Fibroblast of upper back skin (primary cell): Measurements from ENCODE around the gene DLGAP4.

Experiments used
- DNase-seq: peaks from one replicate; pipeline ENCODE4 v3.0.0-alpha.2; 2013

The DLGAP4 gene

DNA sequence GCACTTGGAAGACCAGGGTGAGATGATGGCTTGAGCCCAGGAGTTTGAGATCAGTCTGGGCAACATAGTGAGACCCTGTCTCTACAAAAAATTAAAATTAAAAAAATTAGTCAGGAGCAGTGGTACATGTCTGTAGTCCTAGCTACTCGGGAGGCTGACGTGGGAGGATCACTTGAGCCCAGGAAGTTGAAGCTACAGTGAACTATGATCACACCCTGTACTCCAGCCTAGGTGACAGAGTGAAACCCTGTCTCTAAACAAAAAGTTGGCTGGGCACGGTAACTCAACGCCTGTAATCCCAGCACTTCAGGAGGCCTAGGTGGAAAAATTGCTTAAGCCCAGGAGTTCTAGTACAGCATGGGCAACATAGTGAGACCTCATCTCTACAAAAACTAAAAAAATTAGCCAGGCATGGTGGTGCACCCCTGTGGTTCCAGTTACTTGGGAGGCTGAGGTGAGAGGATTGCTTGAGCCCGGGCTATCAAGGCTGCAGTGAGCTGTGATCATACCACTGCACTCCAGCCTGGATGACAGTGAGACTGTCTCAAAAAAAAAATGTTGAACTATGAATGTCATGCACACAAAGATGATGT lies 174.4 kb downstream of the DLGAP4 start:
- DNase-seq, result no peak

- DNase-seq, result no peak
These were observed 175.4 kb downstream of the DLGAP4 start for GRCh38 chr20:36481380-36482043.

DNA sequence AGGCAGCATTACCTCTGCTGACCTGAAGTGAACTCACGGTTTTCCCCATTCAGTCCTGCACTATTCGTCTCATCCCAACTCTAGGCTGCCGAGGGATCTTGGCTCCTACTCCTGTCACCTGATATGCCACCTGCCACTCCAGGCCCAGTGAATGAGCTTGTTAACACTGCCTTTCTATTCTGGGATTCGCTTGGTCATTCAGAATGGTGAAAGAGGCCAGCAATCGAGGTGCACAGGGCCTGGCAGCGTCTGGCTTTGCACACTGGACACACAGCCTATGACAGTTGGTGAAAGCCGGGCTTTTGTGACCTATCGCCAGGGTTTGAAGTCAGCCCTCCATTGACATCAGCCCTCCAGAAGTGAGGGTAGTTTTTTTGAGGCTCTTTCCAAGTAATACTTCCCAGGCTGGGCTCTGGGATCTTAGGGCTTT lies 175.9 kb downstream of the DLGAP4 start:
- DNase-seq, result no peak

- no peak for DNase-seq
These were observed 177.2 kb downstream of the DLGAP4 start for GRCh38 chr20:36483209-36483918.

- DNase-seq, result no peak
These were observed 178.0 kb downstream of the DLGAP4 start for GRCh38 chr20:36483919-36484808.

DNA sequence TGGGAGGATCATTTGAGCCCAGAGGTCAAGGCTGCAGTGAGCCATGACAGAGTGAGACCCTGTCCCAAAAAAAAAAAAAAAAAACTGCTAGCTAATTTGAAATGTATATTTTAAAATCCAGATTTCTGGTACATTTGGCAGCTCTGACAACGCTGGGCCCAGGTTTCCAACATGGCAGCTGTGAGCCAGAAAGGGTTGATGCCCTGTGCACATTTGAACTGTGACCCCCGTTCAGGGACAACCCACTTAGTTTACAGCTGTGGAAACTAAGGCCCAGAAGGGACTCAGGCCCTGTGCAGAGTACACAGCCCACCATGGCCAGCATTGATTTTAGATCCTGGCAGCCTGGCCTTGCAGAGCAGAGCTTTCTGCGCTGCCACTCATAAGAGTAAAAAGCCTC lies 179.1 kb downstream of the DLGAP4 start:
- no peak for DNase-seq

- DNase-seq, result no peak
These were observed 180.9 kb downstream of the DLGAP4 start for GRCh38 chr20:36487069-36487468.

- DNase-seq, result no peak
These were observed 184.1 kb downstream of the DLGAP4 start for GRCh38 chr20:36490191-36490590.

DNA sequence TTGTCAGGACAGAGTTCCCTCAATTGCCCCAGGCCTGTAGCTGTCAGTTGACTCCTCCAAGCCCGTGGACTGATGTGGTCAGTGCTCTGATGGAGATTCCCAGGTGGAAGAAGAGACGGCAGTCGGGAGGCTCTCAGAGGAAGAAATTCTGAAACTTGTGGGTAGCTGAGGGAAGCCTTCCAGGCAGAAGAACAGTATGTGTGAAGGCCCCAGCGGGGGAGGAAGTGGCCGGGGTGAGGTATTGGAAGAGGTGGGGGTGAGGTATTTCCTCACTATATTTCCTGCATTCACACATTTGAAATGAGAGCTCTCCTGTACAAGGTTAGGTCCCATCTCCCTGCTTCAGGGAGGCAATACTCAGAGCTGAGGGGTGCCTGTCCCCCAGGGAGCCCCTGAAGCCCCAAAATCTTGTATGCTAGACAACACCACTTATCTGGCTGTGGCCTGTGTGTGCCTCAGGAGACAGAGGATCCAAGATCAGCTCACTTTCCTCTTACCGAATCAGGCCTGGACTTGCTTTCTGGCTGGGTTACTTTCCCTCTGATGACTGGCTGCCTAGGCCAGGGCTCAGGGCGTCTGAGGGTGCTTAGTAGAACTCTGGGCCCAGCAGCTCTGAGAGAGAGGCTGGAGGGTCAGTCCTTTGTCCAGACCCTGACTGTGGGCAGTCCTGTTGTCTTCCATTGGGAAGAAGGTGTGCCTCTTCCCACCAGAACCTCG lies 185.9 kb downstream of the DLGAP4 start:
- DNase-seq, result peak; percentile 41

DNA sequence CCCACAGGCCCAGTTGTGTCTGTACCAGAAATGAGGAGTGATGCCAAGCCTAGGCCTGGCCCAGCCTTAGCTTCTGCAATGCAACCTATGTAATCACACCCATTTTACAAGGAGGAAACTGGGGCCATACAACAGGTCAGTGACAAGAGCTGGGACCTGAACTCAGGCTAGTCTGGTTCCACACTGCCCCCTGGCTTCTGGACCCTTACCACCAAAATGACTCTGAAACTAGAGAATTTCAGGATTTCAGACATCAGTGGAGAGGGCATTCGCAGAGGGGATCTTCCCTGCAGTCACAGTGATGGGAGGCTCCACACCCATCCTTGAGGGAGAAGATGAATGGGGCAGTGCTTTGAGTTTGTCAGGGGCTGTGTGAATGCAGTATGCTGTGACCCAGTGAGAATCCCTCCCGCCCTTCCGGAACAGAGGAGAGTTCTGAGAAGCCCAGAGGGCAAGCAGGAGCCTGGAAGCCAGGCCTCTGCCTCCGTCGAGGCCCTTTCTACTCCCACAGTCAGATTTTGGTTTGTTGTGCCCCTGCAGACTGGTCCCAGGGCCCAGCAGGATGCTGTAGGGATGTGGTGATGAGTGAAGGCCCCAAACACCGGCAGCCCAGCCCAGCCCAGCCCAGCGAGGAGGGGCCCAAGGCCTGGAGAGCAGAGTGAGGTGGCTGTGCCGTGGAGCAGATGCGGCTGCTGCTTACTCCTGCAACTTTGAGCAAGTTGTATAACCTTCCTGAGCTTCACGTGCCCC lies 187.1 kb downstream of the DLGAP4 start:
- DNase-seq, result no peak

DNA sequence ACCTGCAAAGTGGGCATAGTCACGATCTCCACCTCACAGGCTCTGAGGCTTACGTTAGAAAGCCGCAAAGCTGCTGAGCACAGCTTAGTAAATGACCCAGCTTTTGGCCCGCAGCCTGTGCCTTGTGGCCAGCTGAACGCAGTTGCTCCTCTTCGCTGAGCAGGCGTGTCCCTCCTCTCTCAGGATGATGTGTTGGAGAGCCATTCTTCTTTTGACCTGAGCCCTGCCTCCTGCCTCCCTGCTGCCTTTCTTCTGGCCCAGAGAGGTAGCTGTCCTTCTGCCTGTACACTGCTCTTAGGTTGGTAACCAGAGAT lies 187.6 kb downstream of the DLGAP4 start:
- DNase-seq, result peak; percentile 63

- no peak for DNase-seq
These were observed 190.8 kb downstream of the DLGAP4 start for GRCh38 chr20:36496707-36497669.

GRCh38 chr20:36497856-36498255 lies 191.7 kb downstream of the DLGAP4 start:
- no peak for DNase-seq

DNA sequence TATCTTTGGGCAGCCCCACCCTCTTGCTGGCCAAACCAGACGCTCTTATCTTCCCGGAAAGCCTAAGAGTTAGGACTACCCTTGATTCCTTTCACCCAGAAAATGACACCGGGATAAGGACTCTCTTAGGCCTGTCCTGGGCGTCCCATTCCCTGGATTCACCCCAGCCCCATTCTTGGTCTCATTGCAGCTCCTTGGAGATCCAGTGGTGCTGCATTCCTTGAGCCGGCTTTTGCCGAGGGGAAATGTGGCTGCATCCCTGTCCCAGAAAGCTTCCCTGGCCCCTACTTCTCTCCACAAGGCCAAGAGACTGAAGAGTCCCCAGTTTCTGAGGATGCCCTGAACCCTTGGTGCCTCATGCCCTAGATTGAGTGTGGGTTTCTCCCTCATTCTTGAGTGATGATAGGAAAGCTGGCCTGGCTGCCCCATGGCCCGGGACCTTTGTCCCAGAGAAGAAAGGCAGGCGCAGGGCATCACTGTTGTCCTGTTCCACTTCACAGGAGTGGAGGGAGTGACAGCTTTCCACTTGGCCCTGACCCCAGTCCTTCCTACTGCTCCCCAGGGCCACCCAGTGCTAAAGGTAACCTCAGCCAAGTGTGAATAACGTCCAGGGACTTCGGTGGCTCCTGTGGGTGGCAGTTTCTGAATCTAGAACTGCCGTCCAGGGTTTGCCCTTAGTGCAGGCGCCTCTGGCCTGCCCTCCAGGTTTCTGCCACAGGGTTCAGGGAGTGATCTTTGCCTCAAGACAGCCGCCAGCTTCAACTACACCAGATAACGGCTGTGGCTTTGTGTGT lies 192.4 kb downstream of the DLGAP4 start:
- no peak for DNase-seq

DNA sequence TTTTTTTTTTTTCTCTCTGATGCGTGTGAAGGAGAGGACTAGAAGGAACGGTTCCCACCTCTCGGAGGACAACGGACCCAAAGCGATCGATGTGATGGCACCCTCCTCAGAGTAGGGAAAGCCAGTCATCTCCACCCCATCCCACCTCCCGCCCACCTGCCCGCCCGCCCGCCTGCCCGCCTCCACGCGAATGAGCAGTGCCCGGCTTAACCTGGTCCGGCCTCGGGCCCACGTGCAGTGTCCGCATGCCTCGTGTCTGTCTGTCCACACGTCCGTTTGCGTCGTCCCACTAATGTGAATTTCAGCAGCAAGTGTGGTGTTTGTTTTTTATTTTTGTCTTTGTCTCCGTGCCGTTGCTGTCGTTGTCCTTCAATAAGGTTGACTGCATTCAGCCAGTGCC lies 193.1 kb downstream of the DLGAP4 start:
- no peak for DNase-seq

GRCh38 chr20:36499723-36500501 lies 193.8 kb downstream of the DLGAP4 start:
- no peak for DNase-seq

DNA sequence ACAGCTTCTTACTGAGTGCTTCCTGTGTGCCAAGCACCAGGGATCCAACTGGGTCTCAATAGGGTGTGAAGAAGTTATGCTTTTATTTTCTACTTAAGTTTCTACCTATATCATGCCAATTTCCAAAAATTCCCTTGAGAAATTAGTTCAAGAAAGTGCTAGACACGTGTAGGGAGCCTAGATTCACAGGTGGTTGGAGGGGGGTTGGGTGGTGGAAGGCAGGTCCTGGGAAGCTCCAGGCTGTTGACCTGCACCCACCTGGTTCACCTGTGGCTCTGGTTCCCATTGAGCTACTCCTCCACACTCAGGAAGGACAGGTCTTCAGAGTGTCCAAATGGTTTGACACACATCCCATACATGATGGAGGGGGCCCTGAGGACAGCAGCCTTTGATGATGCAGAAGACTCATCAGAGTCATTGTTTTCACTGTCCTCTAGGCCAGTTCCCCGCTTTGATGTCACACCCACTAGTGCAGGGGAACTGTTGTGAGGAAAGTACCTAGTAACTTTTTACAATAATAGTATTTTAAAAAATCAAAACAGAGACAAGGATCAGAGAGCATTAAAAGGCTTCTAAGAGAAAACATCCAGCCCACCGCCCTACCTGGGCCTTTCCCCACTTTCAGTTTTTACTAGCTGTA lies 195.3 kb downstream of the DLGAP4 start:
- DNase-seq, result no peak

GRCh38 chr20:36504295-36504694 lies 198.2 kb downstream of the DLGAP4 start:
- no peak for DNase-seq

DNA sequence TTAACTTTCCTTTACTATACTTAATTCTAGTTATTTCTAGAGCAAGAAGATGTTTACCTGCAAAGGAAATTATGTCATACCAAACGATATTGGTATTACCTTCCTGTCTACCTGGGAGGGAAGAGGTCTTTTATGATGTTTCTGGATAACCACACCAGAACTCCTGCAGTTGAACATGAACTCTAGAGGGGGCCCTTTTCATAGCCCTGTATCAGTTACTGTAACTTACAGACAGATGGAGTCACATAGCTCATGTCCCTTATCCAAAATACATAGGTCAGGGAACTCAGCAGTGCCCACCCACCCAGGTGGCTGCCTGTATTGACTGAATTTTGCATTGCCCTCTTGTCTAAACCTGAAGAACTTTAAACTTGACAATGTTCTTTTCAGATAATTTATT lies 200.1 kb downstream of the DLGAP4 start:
- no peak for DNase-seq
